ENCODE measurements around the gene GATB. TPM values are rescaled to one million over a fixed set of nuclear protein-coding genes. Genes with fewer than 3 reads are reported as not detected.

GATB gene
- total and polyA plus RNA-seq, 12 donors = 39.1 to 168 (median 88.5) TPM

GRCh38 chr4:151641167-151641566 is 119.6 kb downstream of the GATB start:
- TF ChIP-seq CTCF (IDR thresholded peaks at IDR 0.05) = no peak
- Histone ChIP-seq H3K27ac (no peak overlapping the region), H3K4me1 (peaks cover 0 to 3% (median 0%) of the 10 kb centered on the region in 9 donors), H3K9me3 (no peaks in the 10 kb centered on the region), H3K4me3 (no peak overlapping the region), H3K27me3 (no peaks in the 10 kb centered on the region), H3K36me3 (no peaks in the 10 kb centered on the region)
- ATAC-seq (no peak), DNase-seq (no peak)
- intact Hi-C loops (cut with DNase I) = no loop called here
- WGBS, 2 donors = 95 to 100% methylated on average over 2 of the region's 2 CpGs

- 36 to 48% methylated on average over 1 of the region's 1 CpG for WGBS, 2 donors
- no peak for TF ChIP-seq CTCF (IDR thresholded peaks at IDR 0.05)
- Histone ChIP-seq H3K27me3 (no peaks in the 10 kb centered on the region), H3K4me3 (no peak overlapping the region), H3K36me3 (no peaks in the 10 kb centered on the region), H3K4me1 (peaks cover 0 to 3% (median 0%) of the 10 kb centered on the region in 9 donors), H3K27ac (no peak overlapping the region), H3K9me3 (no peaks in the 10 kb centered on the region)
- ATAC-seq (no peak), DNase-seq (no peak)
- intact Hi-C loops (cut with DNase I) = no loop called here
Measured at GRCh38 chr4:151640381-151640780, 120.4 kb downstream of the GATB start.

- TF ChIP-seq CTCF (IDR thresholded peaks at IDR 0.05) = no peak
- H3K36me3 ChIP-seq = no peaks in the 10 kb centered on the region
- H3K4me1 ChIP-seq = peaks cover 0 to 3% (median 0%) of the 10 kb centered on the region in 9 donors
- no peaks in the 10 kb centered on the region for H3K27me3 ChIP-seq
- WGBS, 2 donors = 83 to 84% methylated on average over 1 of the region's 1 CpG
- H3K4me3 ChIP-seq = no peak overlapping the region
- H3K9me3 ChIP-seq = peaks cover 0 to 3% (median 0%) of the 10 kb centered on the region in 11 donors
- DNase-seq = no peak
- no peak overlapping the region for H3K27ac ChIP-seq
- ATAC-seq = no peak
- intact Hi-C loops (cut with DNase I) = no loop called here
Measured at GRCh38 chr4:151638295-151638858, 122.4 kb downstream of the GATB start.

GRCh38 chr4:151631349-151631748 is 129.5 kb downstream of the GATB start:
- no peak overlapping the region for H3K27ac ChIP-seq
- H3K9me3 ChIP-seq = peaks cover 0 to 3% (median 0%) of the 10 kb centered on the region in 11 donors
- H3K4me1 ChIP-seq = no peaks in the 10 kb centered on the region
- intact Hi-C loops (cut with DNase I) = no loop called here
- DNase-seq (no peak), ATAC-seq (no peak)
- no peaks in the 10 kb centered on the region for H3K36me3 ChIP-seq
- no peak for TF ChIP-seq CTCF (IDR thresholded peaks at IDR 0.05)
- no peaks in the 10 kb centered on the region for H3K27me3 ChIP-seq
- H3K4me3 ChIP-seq = no peak overlapping the region
